Neural crest cell (in vitro differentiated cells): ENCODE measurements around the gene OR2AG1. TPM values are rescaled to one million over a fixed set of nuclear protein-coding genes. Genes with fewer than 3 reads are reported as not detected.

Experiments used
- DNase-seq: peaks from one replicate; pipeline ENCODE4 v3.0.0; 2021; ENCODE audit warnings: low read depth, mixed read lengths, low spot score
- H3K27ac Mint-ChIP-seq: one replicate; pipeline ENCODE4 v1.8.0; 2021; ENCODE audit warnings: mild to moderate bottlenecking, mixed read lengths; ENCODE audit not compliant: unreplicated experiment
- H3K27me3 Mint-ChIP-seq: 2 replicates; pipeline ENCODE4 v1.8.0; 2021; ENCODE audit warnings: low read depth, mild to moderate bottlenecking, mixed read lengths
- H3K36me3 Mint-ChIP-seq: 2 replicates; pipeline ENCODE4 v1.8.0; 2021; ENCODE audit warnings: low read depth, mild to moderate bottlenecking, mixed read lengths
- H3K4me1 Mint-ChIP-seq: 2 replicates; pipeline ENCODE4 v1.8.0; 2021; ENCODE audit warnings: mixed read lengths
- H3K4me3 Mint-ChIP-seq: one replicate; pipeline ENCODE4 v1.8.0; 2021; ENCODE audit warnings: mild to moderate bottlenecking, mixed read lengths
- H3K9me3 Mint-ChIP-seq: 2 replicates; pipeline ENCODE4 v1.8.0; 2021; ENCODE audit warnings: mixed read lengths
- long read RNA-seq: library from polyadenylated mRNA; unstranded; transcript quantifications from one replicate; pipeline ENCODE4 v2.0.0, GENCODE V29; 2020
- total RNA-seq: library from RNA; stranded (reverse); gene quantifications from 2 replicates; pipeline ENCODE4 v1.2.1, GENCODE V29; 2021
- TF ChIP-seq, protein P1 (sequence below): fragments of 200-600 bp; sonication (generic); conservative IDR thresholded peaks from 2 replicates; pipeline ENCODE4 v1.5.0; 2021; ENCODE audit warnings: antibody characterized with exemption, mild to moderate bottlenecking

Gene OR2AG1
- total RNA-seq = not detected in 2 replicates
- long read RNA-seq = 0 reads

- no peak for DNase-seq
- no peaks in the 10 kb centered on the region for H3K4me1 Mint-ChIP-seq
- no peaks in the 10 kb centered on the region for H3K36me3 Mint-ChIP-seq
- no peaks in the 10 kb centered on the region for H3K9me3 Mint-ChIP-seq
- TF ChIP-seq, protein P1, sequence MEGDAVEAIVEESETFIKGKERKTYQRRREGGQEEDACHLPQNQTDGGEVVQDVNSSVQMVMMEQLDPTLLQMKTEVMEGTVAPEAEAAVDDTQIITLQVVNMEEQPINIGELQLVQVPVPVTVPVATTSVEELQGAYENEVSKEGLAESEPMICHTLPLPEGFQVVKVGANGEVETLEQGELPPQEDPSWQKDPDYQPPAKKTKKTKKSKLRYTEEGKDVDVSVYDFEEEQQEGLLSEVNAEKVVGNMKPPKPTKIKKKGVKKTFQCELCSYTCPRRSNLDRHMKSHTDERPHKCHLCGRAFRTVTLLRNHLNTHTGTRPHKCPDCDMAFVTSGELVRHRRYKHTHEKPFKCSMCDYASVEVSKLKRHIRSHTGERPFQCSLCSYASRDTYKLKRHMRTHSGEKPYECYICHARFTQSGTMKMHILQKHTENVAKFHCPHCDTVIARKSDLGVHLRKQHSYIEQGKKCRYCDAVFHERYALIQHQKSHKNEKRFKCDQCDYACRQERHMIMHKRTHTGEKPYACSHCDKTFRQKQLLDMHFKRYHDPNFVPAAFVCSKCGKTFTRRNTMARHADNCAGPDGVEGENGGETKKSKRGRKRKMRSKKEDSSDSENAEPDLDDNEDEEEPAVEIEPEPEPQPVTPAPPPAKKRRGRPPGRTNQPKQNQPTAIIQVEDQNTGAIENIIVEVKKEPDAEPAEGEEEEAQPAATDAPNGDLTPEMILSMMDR = no peak
- H3K4me3 Mint-ChIP-seq = no peak within 1 kb of the TSS
- no peak within 1 kb of the TSS for H3K27ac Mint-ChIP-seq
- H3K27me3 Mint-ChIP-seq = no peaks in the 10 kb centered on the region
Observed at GRCh38 chr11:6782720-6783119, at the start of gene OR2AG1. Gene OR2AG1 (plus strand): TSS chr11:6783020. CDS start chr11:6785038, 2,018 bp downstream.

- H3K4me1 Mint-ChIP-seq = peaks cover 17% of the 10 kb centered on the region
- H3K27me3 Mint-ChIP-seq = no peaks in the 10 kb centered on the region
- no peaks in the 10 kb centered on the region for H3K36me3 Mint-ChIP-seq
- no peaks in the 10 kb centered on the region for H3K9me3 Mint-ChIP-seq
- TF ChIP-seq, protein P1 = no peak
- no peak for DNase-seq
- no peak overlapping the region for H3K4me3 Mint-ChIP-seq
- no peak overlapping the region for H3K27ac Mint-ChIP-seq
Observed at GRCh38 chr11:6733326-6734275, 49.2 kb upstream of the OR2AG1 start.

DNA sequence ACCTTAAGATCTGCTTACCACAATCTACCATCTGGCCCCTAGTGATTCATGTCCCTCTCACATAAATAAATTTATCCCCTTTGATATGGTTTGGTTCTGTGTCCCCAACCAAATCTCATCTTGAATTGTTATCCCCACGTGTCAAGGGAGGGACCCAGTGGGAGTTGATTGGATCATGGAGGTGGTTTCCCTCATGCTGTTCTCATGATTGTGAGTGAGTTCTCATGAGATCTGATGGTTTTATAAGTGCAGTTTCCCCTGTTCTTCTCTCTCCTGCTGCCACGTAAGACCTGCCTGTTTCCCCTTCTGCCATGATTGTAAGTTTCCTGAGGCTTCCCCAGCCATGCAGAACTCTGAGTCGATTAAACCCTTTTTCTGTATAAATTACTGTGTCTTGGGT lies 48.2 kb upstream of the OR2AG1 start:
- Mint-ChIP-seq H3K27me3 (no peaks in the 10 kb centered on the region), H3K27ac (no peak overlapping the region), H3K4me1 (peaks cover 15% of the 10 kb centered on the region), H3K36me3 (no peaks in the 10 kb centered on the region), H3K9me3 (no peaks in the 10 kb centered on the region), H3K4me3 (no peak overlapping the region)
- TF ChIP-seq, protein P1 = no peak
- DNase-seq = no peak

DNA sequence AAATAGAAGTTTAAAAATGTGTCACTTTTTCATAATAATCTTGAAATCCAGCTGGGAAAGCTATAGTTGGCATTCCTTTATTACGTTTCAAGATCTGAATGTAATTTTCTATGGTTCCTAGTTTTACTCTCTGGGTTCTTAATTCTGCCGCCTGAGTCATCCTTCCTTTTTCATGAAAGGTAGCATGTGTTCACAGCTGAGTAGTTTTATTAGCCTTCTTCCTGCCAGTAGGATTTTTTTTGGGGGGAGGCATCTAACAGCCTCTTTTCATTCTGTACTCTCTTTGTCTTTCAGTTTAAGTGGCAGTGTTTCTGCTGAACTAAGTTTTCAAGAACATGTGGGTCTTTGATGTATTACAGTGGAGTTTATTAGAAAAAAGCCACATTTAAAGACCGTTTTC lies 47.5 kb upstream of the OR2AG1 start:
- H3K4me1 Mint-ChIP-seq = peaks cover 15% of the 10 kb centered on the region
- TF ChIP-seq, protein P1 = no peak
- H3K4me3 Mint-ChIP-seq = no peak overlapping the region
- no peaks in the 10 kb centered on the region for H3K9me3 Mint-ChIP-seq
- no peaks in the 10 kb centered on the region for H3K27me3 Mint-ChIP-seq
- DNase-seq = no peak
- no peak overlapping the region for H3K27ac Mint-ChIP-seq
- no peaks in the 10 kb centered on the region for H3K36me3 Mint-ChIP-seq

DNA sequence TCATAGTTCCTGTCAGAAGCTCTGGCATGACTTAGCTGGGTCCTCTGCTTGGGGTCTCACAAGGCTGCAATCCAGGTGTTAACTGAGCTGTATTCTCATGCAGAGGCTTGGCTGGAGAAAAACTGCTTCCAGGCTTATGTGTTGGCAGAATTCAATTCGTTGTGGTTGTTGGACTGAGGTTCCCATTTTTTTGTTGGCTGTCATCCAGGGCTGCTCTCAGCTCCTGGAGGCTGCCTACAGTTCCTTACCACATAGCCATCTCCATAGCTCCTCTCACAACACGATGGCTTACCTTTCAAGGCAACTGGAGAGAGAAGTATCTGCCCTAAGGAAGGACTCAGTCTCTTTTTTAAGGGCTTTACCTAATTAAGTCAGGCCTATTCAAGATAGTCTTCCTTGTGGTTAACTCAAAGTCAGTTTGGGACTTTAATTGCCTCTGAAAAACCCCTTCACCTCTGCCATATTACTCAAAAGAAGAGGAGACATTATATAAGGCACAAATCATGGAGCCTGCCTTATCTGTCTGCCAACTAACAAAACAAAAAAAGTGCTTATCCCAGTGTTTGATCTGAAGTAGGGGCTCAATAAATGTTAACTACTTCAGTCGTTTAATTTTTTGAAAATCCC lies 46.2 kb upstream of the OR2AG1 start:
- Mint-ChIP-seq H3K4me3 (no peak overlapping the region), H3K4me1 (peaks cover 15% of the 10 kb centered on the region), H3K27ac (no peak overlapping the region), H3K27me3 (no peaks in the 10 kb centered on the region), H3K36me3 (no peaks in the 10 kb centered on the region), H3K9me3 (no peaks in the 10 kb centered on the region)
- TF ChIP-seq, protein P1 = no peak
- DNase-seq = no peak
